ENCODE measurements around the gene KIAA0040.

The KIAA0040 gene

GRCh38 chr1:175133673-175134435 lies 58.7 kb downstream of the KIAA0040 start:
- no peak for DNase-seq

GRCh38 chr1:175132436-175132835 lies 60.1 kb downstream of the KIAA0040 start:
- no peak overlapping the region for H3K4me3 ChIP-seq (ENCODE audit: low read depth, low read length)
- H3K27me3 ChIP-seq (ENCODE audit: insufficient read depth, low read depth, severe bottlenecking): no peaks in the 10 kb centered on the region
- no peaks in the 10 kb centered on the region for H3K9me3 ChIP-seq (ENCODE audit: severe bottlenecking)
- TF ChIP-seq, protein P1, sequence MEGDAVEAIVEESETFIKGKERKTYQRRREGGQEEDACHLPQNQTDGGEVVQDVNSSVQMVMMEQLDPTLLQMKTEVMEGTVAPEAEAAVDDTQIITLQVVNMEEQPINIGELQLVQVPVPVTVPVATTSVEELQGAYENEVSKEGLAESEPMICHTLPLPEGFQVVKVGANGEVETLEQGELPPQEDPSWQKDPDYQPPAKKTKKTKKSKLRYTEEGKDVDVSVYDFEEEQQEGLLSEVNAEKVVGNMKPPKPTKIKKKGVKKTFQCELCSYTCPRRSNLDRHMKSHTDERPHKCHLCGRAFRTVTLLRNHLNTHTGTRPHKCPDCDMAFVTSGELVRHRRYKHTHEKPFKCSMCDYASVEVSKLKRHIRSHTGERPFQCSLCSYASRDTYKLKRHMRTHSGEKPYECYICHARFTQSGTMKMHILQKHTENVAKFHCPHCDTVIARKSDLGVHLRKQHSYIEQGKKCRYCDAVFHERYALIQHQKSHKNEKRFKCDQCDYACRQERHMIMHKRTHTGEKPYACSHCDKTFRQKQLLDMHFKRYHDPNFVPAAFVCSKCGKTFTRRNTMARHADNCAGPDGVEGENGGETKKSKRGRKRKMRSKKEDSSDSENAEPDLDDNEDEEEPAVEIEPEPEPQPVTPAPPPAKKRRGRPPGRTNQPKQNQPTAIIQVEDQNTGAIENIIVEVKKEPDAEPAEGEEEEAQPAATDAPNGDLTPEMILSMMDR (IDR thresholded peaks at IDR 0.05; ENCODE audit: low read depth, low read length): no peak
- no peak overlapping the region for H3K27ac ChIP-seq
- DNase-seq: no peak
- H3K36me3 ChIP-seq: no peaks in the 10 kb centered on the region

More at GRCh38 chr1:175133673-175134435, 58.7 kb downstream of the KIAA0040 start:
- Histone ChIP-seq H3K4me3 (ENCODE audit: low read depth, low read length) (no peak overlapping the region), H3K36me3 (no peaks in the 10 kb centered on the region), H3K27me3 (ENCODE audit: insufficient read depth, low read depth, severe bottlenecking) (no peaks in the 10 kb centered on the region), H3K27ac (no peak overlapping the region), H3K9me3 (ENCODE audit: severe bottlenecking) (no peaks in the 10 kb centered on the region)
- TF ChIP-seq, protein P1 (IDR thresholded peaks at IDR 0.05; ENCODE audit: low read depth, low read length): no peak

GRCh38 chr1:175131095-175131494 lies 61.5 kb downstream of the KIAA0040 start:
- Histone ChIP-seq H3K9me3 (ENCODE audit: severe bottlenecking) (no peaks in the 10 kb centered on the region), H3K27ac (no peak overlapping the region), H3K36me3 (no peaks in the 10 kb centered on the region), H3K27me3 (ENCODE audit: insufficient read depth, low read depth, severe bottlenecking) (no peaks in the 10 kb centered on the region), H3K4me3 (ENCODE audit: low read depth, low read length) (no peak overlapping the region)
- no peak for DNase-seq
- TF ChIP-seq, protein P1 (IDR thresholded peaks at IDR 0.05; ENCODE audit: low read depth, low read length): no peak

- Histone ChIP-seq H3K36me3 (no peaks in the 10 kb centered on the region), H3K27ac (no peak overlapping the region), H3K4me3 (ENCODE audit: low read depth, low read length) (no peak overlapping the region), H3K9me3 (ENCODE audit: severe bottlenecking) (no peaks in the 10 kb centered on the region), H3K27me3 (ENCODE audit: insufficient read depth, low read depth, severe bottlenecking) (no peaks in the 10 kb centered on the region)
- TF ChIP-seq, protein P1 (IDR thresholded peaks at IDR 0.05; ENCODE audit: low read depth, low read length): no peak
- DNase-seq: no peak
Observed at GRCh38 chr1:175130649-175131045, 61.9 kb downstream of the KIAA0040 start.

- peak; percentile 28 for DNase-seq
- TF ChIP-seq, protein P1 (IDR thresholded peaks at IDR 0.05; ENCODE audit: low read depth, low read length): no peak
- no peak overlapping the region for H3K27ac ChIP-seq
Observed at GRCh38 chr1:175129997-175130648, 62.5 kb downstream of the KIAA0040 start.

More at GRCh38 chr1:175129997-175130648, 62.5 kb downstream of the KIAA0040 start:
- Histone ChIP-seq H3K4me3 (ENCODE audit: low read depth, low read length) (no peak overlapping the region), H3K36me3 (no peaks in the 10 kb centered on the region), H3K27me3 (ENCODE audit: insufficient read depth, low read depth, severe bottlenecking) (no peaks in the 10 kb centered on the region), H3K9me3 (ENCODE audit: severe bottlenecking) (no peaks in the 10 kb centered on the region)
